GM19099 (cell line): Measurements from ENCODE around the gene SF3B6.

Experiments
- POLR2A ChIP-seq: IDR thresholded peaks from 3 replicates; pipeline ENCODE4 v1.6.1; 2011; ENCODE audit warnings: low read depth; ENCODE audit not compliant: insufficient read length; ENCODE audit errors: extremely low read depth

The SF3B6 gene

DNA sequence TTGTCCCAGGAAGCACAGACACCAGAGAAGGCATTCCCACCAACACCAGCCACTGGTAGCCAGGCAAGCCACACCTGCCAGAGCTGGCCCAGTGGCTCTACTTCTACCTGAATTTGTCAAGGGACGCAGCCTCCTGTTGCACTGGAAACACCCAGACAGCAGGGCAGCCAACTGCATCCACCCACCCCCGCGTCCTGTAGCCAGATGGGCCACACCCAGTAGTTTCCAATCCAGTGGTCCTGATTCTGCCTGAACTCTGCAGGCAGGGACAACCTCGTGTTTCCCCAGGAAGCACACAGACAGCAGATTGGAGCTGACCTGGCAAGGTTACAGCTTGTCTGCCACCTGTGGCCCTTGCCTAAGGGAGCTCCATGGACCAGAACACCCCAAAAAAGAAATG, 28.8 kb upstream of the SF3B6 start:
- TF ChIP-seq POLR2A: no peak

GRCh38 chr2:24104110-24104650, 28.1 kb upstream of the SF3B6 start:
- no peak for TF ChIP-seq POLR2A

GRCh38 chr2:24102677-24103076, 26.6 kb upstream of the SF3B6 start:
- TF ChIP-seq POLR2A: no peak

- TF ChIP-seq POLR2A: no peak
Observed at GRCh38 chr2:24101992-24102391, 25.9 kb upstream of the SF3B6 start.

DNA sequence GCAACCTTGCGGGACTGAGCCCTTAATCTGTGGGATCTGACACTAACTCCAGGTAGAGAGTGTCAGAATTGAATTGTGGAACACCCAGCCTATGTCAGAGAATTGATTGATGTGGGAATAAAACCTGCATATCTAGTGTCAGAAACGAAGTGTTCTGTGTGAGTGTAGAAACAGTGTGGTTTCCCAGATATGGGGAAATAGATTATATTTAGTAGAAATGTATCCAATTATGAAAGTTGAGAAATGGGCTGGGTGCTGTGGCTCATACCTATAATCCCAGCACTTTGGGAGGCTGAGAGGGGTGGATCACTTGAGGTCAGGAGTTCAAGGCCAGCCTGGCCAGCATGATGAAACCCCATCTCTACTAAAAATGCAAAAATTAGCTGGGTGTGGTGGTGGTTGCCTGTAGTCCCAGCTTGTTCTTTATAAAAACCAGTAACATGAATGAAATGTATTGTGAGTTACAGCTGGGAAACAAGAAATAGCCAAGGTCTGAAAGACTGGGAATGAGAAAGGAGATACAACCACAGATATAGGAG, 12.8 kb upstream of the SF3B6 start:
- no peak for TF ChIP-seq POLR2A

GRCh38 chr2:24087032-24087431, 10.9 kb upstream of the SF3B6 start:
- TF ChIP-seq POLR2A: no peak

DNA sequence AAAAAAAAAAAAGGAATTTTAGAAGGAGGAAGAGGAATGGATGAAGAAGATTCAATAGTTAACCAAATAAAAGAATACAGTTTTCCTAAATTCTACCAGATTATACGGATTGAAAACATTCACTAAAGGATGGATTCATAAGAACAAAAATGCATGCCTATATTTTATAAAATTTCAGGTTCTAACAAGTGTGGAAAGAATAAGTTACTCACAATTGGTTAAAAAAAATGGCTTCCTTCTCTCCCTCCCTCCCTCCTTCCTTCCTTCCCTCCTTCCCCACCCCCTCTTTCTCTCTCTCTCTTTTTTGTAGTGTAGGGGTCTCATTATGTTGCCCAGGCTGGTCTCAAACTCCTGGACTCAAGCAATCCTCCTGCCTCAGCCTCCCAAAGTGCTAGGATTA, 10.1 kb upstream of the SF3B6 start:
- TF ChIP-seq POLR2A: no peak

GRCh38 chr2:24085200-24085489, 9.0 kb upstream of the SF3B6 start:
- TF ChIP-seq POLR2A: no peak

GRCh38 chr2:24084386-24085199, 8.5 kb upstream of the SF3B6 start, which contains the start of gene TP53I3:
Gene TP53I3, minus strand, starts transcription at chr2:24084834. Its CDS starts 508 bp downstream, at chr2:24084326.
- peak; percentile 60 for TF ChIP-seq POLR2A

DNA sequence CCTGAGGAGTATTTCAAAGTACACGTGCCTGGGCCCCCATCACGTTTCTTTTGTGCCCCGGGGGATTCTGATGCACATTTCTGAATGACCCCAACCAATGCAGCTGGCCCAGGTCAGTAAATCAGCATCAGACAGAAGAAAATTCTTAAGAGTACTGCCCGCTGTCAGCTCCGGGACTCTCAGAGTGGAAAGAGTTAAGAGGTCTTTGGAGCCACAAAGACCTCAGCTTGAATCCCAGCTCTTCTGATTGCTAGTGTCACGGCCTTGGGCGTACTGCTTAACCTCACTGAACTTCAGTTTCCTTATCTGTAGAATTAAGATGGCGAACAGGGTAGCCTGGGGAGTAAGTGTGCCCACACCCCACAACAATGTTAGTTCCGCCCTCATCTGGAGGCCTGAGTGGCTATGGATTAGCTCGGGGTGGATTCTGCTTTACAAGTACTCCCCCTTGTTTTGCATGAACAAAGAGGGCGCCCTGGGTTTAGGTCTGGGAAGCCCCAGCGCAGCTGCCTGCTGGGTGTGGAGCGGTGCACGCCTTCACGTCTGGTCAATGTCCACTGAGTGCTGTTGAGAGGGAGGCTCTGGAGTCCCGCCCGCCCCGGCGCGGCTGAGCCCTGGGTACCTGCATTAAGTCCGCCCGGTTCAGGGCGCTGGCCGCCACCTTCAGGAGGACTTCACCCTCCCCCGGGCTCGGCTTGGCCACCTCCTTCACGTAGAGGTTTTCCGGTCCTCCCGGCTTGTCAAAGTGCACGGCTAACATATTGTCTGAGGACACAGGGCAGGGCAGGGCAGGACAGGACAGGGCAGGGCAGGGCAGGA, 7.7 kb upstream of the SF3B6 start:
- TF ChIP-seq POLR2A: peak; percentile 64

GRCh38 chr2:24082787-24083566, 6.9 kb upstream of the SF3B6 start:
- no peak for TF ChIP-seq POLR2A

DNA sequence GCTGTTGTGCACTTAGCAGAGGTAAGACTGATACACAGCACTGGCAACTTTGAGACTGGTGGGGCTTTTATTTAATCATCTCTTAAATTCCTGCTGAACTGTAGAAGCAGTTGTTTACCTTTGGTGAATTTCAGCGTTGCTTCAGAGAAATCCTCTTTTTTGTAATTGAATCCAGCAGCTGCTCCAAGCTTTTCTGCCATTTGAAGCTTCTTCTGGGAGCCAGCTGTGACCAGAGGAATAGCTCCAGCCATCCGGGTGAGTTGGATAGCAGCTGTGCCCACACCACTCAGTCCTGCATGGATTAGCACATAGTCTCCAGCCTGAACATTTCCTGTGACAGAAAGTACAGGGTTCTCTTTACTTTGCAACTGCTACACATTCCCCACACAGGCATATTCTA, 4.6 kb upstream of the SF3B6 start:
- TF ChIP-seq POLR2A: no peak

- no peak for TF ChIP-seq POLR2A
Observed at GRCh38 chr2:24077879-24078278, 1.8 kb upstream of the SF3B6 start.

- no peak for TF ChIP-seq POLR2A
Observed at GRCh38 chr2:24077535-24077877, 1.4 kb upstream of the SF3B6 start.
